Gastrocnemius medialis (tissue), 4 donors: ENCODE data around the gene ZNF576. TPM values are rescaled to one million over a fixed set of nuclear protein-coding genes. Genes with fewer than 3 reads are reported as not detected.

Experiments
- ATAC-seq, 2 donors: fragments of 150-250 bp; one replicate each; pipeline ENCODE4 v1.9.1; 2016
- DNase-seq, 2 donors: peaks; one replicate each; pipeline ENCODE4 v3.0.0-alpha.2; 2019
- H3K27ac ChIP-seq, 4 donors: fragments of 200-600 bp; sonication (generic); 1 replicate in 1 of 4; 2 replicates in 3 of 4; pipeline ENCODE4 v1.5.1; 2016 to 2018; ENCODE audit warnings: mild to moderate bottlenecking in 2 of 4, moderate library complexity in 1 of 4
- H3K27me3 ChIP-seq, 3 donors: fragments of 200-600 bp; sonication (generic) in 2 of 3; 1 replicate in 1 of 3; 2 replicates in 2 of 3; pipeline versions ENCODE4 v1.5.1 to v1.6.0; 2016 to 2019; ENCODE audit warnings: mild to moderate bottlenecking in 1 of 3, moderate library complexity in 1 of 3
- H3K36me3 ChIP-seq, 2 donors: fragments of 200-600 bp; sonication (generic) in 1 of 2; one replicate each; pipeline ENCODE4 v1.5.1; 2017 to 2018
- H3K4me1 ChIP-seq, 2 donors: fragments of 200-600 bp; sonication (generic) in 1 of 2; one replicate each; pipeline ENCODE4 v1.5.1; 2016 to 2017; ENCODE audit warnings: mild to moderate bottlenecking in 2 of 2
- H3K4me3 ChIP-seq, 4 donors: fragments of 200-600 bp; sonication (generic) in 3 of 4; 1 replicate in 1 of 4; 2 replicates in 3 of 4; pipeline ENCODE4 v1.5.1; 2016 to 2019; ENCODE audit warnings: mild to moderate bottlenecking in 2 of 4
- H3K9me3 ChIP-seq, 3 donors: fragments of 200-600 bp; sonication (generic) in 2 of 3; 1 replicate in 1 of 3; 2 replicates in 2 of 3; pipeline ENCODE4 v1.5.1; 2016 to 2019
- POLR2A ChIP-seq, 2 donors: fragments of 450-650 bp; IDR thresholded peaks; one replicate each; pipeline ENCODE4 v1.6.1; 2017; ENCODE audit warnings: antibody characterized with exemption in 2 of 2, mild to moderate bottlenecking in 2 of 2, moderate library complexity in 2 of 2
- in situ Hi-C, 4 donors: fragments of 200-750 bp; cut with MboI; loops; one replicate each; pipeline versions ENCODE4 v1.15.0 to v1.8.0; 2017; ENCODE audit warnings: low sequenced_read_pairs in 4 of 4
- intact Hi-C: fragments of 100-400 bp; cut with DNase I; formaldehyde crosslinking; loops from one replicate; pipeline ENCODE4 v1.15.1; 2023; ENCODE audit warnings: low total_unique reads
- total RNA-seq, 4 donors: library from RNA; depleted of rRNA; stranded (reverse); fragments of >200 nt; gene quantifications; one replicate each; pipeline versions ENCODE4 v1.1.0 to v1.2.3, GENCODE V29; 2016
- TF ChIP-seq, protein P1 (sequence below), 5 experiments: fragments of 450-650 bp in 3 of 5; fragments of 200-600 bp in 2 of 5; sonication (generic) in 2 of 5; IDR thresholded peaks in 4 of 5; conservative IDR thresholded peaks in 1 of 5; 1 replicate in 4 of 5; 2 replicates in 1 of 5; pipeline ENCODE4 v1.5.1; 2016 to 2019; ENCODE audit warnings: antibody characterized with exemption in 5 of 5, mild to moderate bottlenecking in 3 of 5, moderate library complexity in 3 of 5

Gene ZNF576
- total RNA-seq, 4 donors from 2014 or later = 6.9 to 19.8 (median 11.6) TPM

DNA sequence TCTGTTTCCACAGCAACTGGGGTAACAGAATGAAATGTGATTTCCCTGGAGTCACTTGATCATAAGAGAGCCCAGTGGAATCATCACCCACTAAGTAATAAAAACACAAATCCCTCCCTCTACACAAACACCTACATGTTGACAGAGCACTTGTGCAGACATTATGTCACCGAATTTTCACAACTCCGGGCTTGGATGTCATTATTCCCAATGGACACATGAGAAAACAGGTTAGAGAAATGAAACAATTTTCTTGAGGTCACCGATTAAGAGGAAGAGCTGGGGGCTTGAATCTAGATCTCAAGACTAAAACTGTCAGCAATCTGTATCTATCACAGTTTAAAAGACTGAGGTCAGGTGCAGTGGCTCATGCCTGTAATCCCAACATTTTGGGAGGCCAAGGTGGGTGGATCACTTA, 24.2 kb upstream of the ZNF576 start:
- no peak overlapping the region for H3K27ac ChIP-seq
- no peaks in the 10 kb centered on the region for H3K9me3 ChIP-seq
- in situ Hi-C loops = no loop called here
- H3K27me3 ChIP-seq = no peaks in the 10 kb centered on the region
- DNase-seq = no peak
- no peak for TF ChIP-seq POLR2A (IDR thresholded peaks at IDR 0.05)
- TF ChIP-seq, protein P1, sequence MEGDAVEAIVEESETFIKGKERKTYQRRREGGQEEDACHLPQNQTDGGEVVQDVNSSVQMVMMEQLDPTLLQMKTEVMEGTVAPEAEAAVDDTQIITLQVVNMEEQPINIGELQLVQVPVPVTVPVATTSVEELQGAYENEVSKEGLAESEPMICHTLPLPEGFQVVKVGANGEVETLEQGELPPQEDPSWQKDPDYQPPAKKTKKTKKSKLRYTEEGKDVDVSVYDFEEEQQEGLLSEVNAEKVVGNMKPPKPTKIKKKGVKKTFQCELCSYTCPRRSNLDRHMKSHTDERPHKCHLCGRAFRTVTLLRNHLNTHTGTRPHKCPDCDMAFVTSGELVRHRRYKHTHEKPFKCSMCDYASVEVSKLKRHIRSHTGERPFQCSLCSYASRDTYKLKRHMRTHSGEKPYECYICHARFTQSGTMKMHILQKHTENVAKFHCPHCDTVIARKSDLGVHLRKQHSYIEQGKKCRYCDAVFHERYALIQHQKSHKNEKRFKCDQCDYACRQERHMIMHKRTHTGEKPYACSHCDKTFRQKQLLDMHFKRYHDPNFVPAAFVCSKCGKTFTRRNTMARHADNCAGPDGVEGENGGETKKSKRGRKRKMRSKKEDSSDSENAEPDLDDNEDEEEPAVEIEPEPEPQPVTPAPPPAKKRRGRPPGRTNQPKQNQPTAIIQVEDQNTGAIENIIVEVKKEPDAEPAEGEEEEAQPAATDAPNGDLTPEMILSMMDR (IDR thresholded peaks at IDR 0.05 in 4 of 5, conservative IDR thresholded peaks at IDR 0.05 in 1 of 5) = no peak
- intact Hi-C loops = loop anchor here (5.0 kb wide), 1 partner anchor 45 kb away; the partner anchor contains the start of gene ZNF428
- peaks cover 10 to 13% of the 10 kb centered on the region in 2 donors for H3K4me1 ChIP-seq
- no peak for ATAC-seq
- no peak overlapping the region for H3K4me3 ChIP-seq
- peaks cover 0 to 8% of the 10 kb centered on the region in 2 donors for H3K36me3 ChIP-seq

GRCh38 chr19:43574424-43575155, 21.8 kb upstream of the ZNF576 start:
- H3K27ac ChIP-seq = peak overlapping the region; percentile 77 to 87 (median 82)
- H3K4me1 ChIP-seq = peaks cover 10 to 13% of the 10 kb centered on the region in 2 donors
- no peak for DNase-seq
- no peak for ATAC-seq
- in situ Hi-C loops (no loop called here), intact Hi-C loops (loop anchor here (1.0 to 5.0 kb wide), 3 partner anchors 22 to 43 kb away; partner anchors contain the start of genes IRGQ, ZNF428, ZNF575 and ZNF576)
- H3K27me3 ChIP-seq = no peaks in the 10 kb centered on the region
- H3K36me3 ChIP-seq = peaks cover 0 to 8% of the 10 kb centered on the region in 2 donors
- H3K9me3 ChIP-seq = no peaks in the 10 kb centered on the region
- peak overlapping the region; percentile 75 to 98 (median 88) for H3K4me3 ChIP-seq
- TF ChIP-seq, protein P1 (IDR thresholded peaks at IDR 0.05 in 4 of 5, conservative IDR thresholded peaks at IDR 0.05 in 1 of 5) = no peak
- TF ChIP-seq POLR2A (IDR thresholded peaks at IDR 0.05) = no peak

GRCh38 chr19:43575156-43575950, 21.0 kb upstream of the ZNF576 start, which contains the start of the genes PINLYP and XRCC1:
Gene PINLYP, plus strand, starts transcription at chr19:43575801. Its CDS starts 1,391 bp downstream, at chr19:43577192.
Gene XRCC1, minus strand, starts transcription at chr19:43575527. Its CDS starts 69 bp downstream, at chr19:43575458.
- peak; percentile 96 to 97 for DNase-seq
- in situ Hi-C loops (no loop called here), intact Hi-C loops (loop anchor here (1.0 to 5.0 kb wide), 2 partner anchors 21 to 43 kb away; partner anchors contain the start of genes IRGQ, ZNF575 and ZNF576)
- H3K36me3 ChIP-seq = peaks cover 0 to 8% of the 10 kb centered on the region in 2 donors
- H3K4me3 ChIP-seq = peak within 1 kb of the TSS; percentile 75 to 98 (median 88)
- H3K27ac ChIP-seq = peak within 1 kb of the TSS; percentile 77 to 87 (median 82)
- ATAC-seq = peak; percentile 100
- TF ChIP-seq, protein P1 (IDR thresholded peaks at IDR 0.05 in 4 of 5, conservative IDR thresholded peaks at IDR 0.05 in 1 of 5) = no peak
- peak; percentile 43 to 44 for TF ChIP-seq POLR2A (IDR thresholded peaks at IDR 0.05)
- H3K27me3 ChIP-seq = no peaks in the 10 kb centered on the region
- H3K4me1 ChIP-seq = peaks cover 10 to 13% of the 10 kb centered on the region in 2 donors
- H3K9me3 ChIP-seq = no peaks in the 10 kb centered on the region

DNA sequence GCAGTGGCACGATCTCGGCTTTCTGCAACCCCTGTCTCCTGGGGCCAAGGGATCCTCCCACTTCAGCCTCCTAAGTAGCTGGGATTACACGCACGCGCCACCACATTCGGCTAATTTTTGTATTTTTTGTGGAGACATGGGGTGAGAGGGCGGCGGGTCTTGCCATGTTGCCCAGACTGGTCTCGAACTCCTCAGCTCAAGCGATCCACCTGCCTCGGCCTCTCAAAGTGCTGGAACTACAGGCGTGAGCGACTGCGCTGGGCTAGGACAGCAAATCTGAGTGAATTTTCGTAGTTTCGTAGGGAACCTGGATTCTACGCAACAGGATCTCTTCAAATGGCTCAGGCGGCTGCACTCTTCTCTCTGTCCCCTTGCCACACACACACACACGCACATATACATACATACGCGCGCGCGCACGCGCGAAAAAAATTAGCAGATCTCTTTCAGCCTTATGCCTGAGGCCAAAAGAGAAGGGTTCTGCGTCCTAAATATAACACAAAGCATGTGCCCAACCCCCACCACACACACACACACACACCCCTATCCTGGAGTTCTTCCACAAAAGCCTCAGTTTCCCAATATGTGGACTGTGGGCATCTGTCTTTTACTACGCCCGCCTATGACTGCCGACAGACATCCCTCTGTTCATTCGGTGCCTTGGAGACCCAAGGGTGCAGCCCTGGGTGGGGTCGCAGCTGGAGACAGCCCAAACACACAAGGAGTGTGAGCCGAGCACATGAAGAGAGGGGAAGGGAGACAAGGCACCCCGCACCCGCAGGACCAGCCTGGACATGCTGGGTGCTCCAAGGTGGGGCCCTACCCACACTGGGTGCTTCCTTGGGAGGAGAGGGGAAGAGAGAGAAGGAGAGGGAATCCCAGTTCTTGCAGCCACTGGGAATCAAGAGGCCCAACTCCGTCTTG, 20.2 kb upstream of the ZNF576 start:
- no peaks in the 10 kb centered on the region for H3K27me3 ChIP-seq
- H3K36me3 ChIP-seq = peaks cover 0 to 8% of the 10 kb centered on the region in 2 donors
- intact Hi-C loops (loop anchor here (1.0 to 5.0 kb wide), 2 partner anchors 20 to 44 kb away; partner anchors contain the start of genes IRGQ, ZNF575 and ZNF576), in situ Hi-C loops (no loop called here)
- H3K4me1 ChIP-seq = peaks cover 10 to 13% of the 10 kb centered on the region in 2 donors
- ATAC-seq (no peak), DNase-seq (no peak)
- TF ChIP-seq POLR2A (IDR thresholded peaks at IDR 0.05) = no peak
- TF ChIP-seq, protein P1 (IDR thresholded peaks at IDR 0.05 in 4 of 5, conservative IDR thresholded peaks at IDR 0.05 in 1 of 5) = no peak
- peak overlapping the region; percentile 75 to 98 (median 88) for H3K4me3 ChIP-seq
- no peaks in the 10 kb centered on the region for H3K9me3 ChIP-seq
- peak overlapping the region; percentile 50 to 86 (median 70) for H3K27ac ChIP-seq
